Adrenal gland (tissue), 12 donors: Measurements from ENCODE around the gene IFI27L1. TPM values are rescaled to one million over a fixed set of nuclear protein-coding genes. Genes with fewer than 3 reads are reported as not detected.
A peak's percentile ranks its signal among the peaks of the same experiment; 100 is the strongest.

Experiments
- DNase-seq, 7 donors: peaks; one replicate each; pipeline ENCODE4 v3.0.0-alpha.2; 2019 to 2020
- H3K27ac ChIP-seq, 5 donors: fragments of 200-600 bp; sonication (generic) in 4 of 5; 1 replicate in 3 of 5; 2 replicates in 2 of 5; pipeline versions ENCODE4 v1.5.1 to v1.8.0; 2016 to 2020; ENCODE audit warnings: mild to moderate bottlenecking in 1 of 5
- H3K27me3 ChIP-seq: fragments of 200-600 bp; 2 replicates; pipeline ENCODE4 v1.8.0; 2021
- H3K36me3 ChIP-seq, 2 donors: fragments of 200-600 bp; replicated peaks in 1 of 2; 1 replicate in 1 of 2; 2 replicates in 1 of 2; pipeline versions ENCODE4 v1.5.1 to v1.8.0; 2018 to 2022
- H3K4me1 ChIP-seq, 2 donors: fragments of 200-600 bp; replicated peaks in 1 of 2; 1 replicate in 1 of 2; 2 replicates in 1 of 2; pipeline versions ENCODE4 v1.5.1 to v1.8.0; 2018 to 2021
- H3K4me3 ChIP-seq, 4 donors: fragments of 200-600 bp; sonication (generic) in 3 of 4; one replicate each; pipeline ENCODE4 v1.5.1; 2016 to 2018
- H3K9me3 ChIP-seq, 3 donors: fragments of 200-600 bp; sonication (generic) in 1 of 3; replicated peaks in 1 of 3; 1 replicate in 2 of 3; 2 replicates in 1 of 3; pipeline versions ENCODE4 v1.5.1 to v1.8.0; 2016 to 2021
- POLR2A ChIP-seq, 2 donors: fragments of 450-650 bp; IDR thresholded peaks; one replicate each; pipeline ENCODE4 v1.6.1; 2017; ENCODE audit warnings: antibody characterized with exemption in 2 of 2, mild to moderate bottlenecking in 2 of 2, moderate library complexity in 1 of 2
- WGBS, 4 donors: extraction: QIAGEN DNeasy Blood & Tissue Kit in 2 of 4; methylation state at CpG; one replicate each; pipeline versions ENCODE4 v1.1.5 to v1.1.7; 2013 to 2017; 5-methylcytosine and 5-hydroxymethylcytosine counted together
- intact Hi-C, 2 donors: fragments of 100-400 bp; cut with DNase I; formaldehyde crosslinking; loops; one replicate each; pipeline versions ENCODE4 v1.14.1 to v1.15.0; 2022 to 2023
- polyA plus RNA-seq, 3 donors: library from polyadenylated mRNA; stranded (reverse); fragments of 200-250 nt in 2 of 3; fragments of 350-450 nt in 1 of 3; fragmentation: Illumina TruSeq in 1 of 3; extraction: RNeasy Lipid Tissue Mini Kit (QIAGEN cat#74804) in 1 of 3; gene quantifications; one replicate each; pipeline ENCODE4 v1.2.3, GENCODE V29; 2013 to 2014
- total RNA-seq, 9 donors: library from RNA; depleted of rRNA in 4 of 9; stranded (reverse); fragments of >200 nt in 4 of 9; fragments of 120-200 nt in 1 of 9; fragmentation: NEBNext Ultra II Directional in 1 of 9; extraction: Animal tissue kit (Norgen Biotek cat#: 25700) in 1 of 9; gene quantifications; one replicate each; pipeline versions ENCODE4 v1.1.0 to v1.2.4, GENCODE V29; 2013 to 2023
- TF ChIP-seq, protein P1 (sequence below), 6 experiments: fragments of 450-650 bp in 4 of 6; fragments of 200-600 bp in 2 of 6; sonication (generic) in 1 of 6; IDR thresholded peaks; 1 replicate in 5 of 6; 2 replicates in 1 of 6; pipeline versions ENCODE4 v1.5.1 to v1.8.0; 2016 to 2021; ENCODE audit warnings: antibody characterized with exemption in 6 of 6, mild to moderate bottlenecking in 2 of 6, moderate library complexity in 1 of 6
- donor health status: healthy with polysubstance abuse.
- donor health status: Bipolar disorder and iron deficiency.
- donor health status: DM: yes; HTN: yes; CAD: no.
- donor health status: DM: no; HTN: no; CAD: no.
- donor health status: DM: no; HTN: no; CAD: no.
- donor health status: DM: yes; HTN: yes; CAD: no.

The IFI27L1 gene
- total and polyA plus RNA-seq, 12 donors, result 39.7 to 233 (median 68.7) TPM

DNA sequence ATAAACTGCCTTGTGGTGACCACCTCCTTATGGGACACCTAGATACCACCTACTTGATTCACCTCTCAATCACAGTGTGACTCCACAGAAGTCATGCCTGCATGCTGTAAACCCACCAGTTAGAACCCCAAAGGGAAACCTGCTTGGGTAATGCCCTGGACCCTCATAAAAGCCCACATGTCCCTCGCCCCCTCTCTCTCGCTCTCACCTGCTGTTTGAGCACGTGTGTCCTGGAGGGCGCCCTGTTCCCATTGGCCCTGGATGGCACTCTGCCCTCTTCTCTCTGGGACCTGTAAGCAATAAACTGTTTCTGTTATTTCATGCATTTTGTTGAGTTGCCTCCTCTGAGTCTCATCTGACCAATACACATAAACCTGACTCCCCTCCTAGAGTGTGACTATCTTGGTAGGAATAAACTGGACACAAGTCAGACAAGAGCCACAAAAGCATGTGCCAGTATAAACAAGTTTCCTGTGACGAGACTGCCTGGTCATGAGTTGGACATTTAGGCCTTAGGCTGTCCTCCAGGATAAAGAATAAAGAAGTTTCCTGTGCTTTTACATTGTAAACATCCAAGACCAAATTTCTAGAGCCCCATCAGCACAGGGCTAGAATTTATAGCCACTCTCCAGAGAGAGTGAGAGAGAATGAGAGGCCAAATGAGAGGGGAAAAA lies 39.7 kb downstream of the IFI27L1 start:
- Histone ChIP-seq H3K4me3 (no peak overlapping the region), H3K27ac (no peak overlapping the region), H3K4me1 (no peaks in the 10 kb centered on the region), H3K9me3 (no peaks in the 10 kb centered on the region), H3K36me3 (no peaks in the 10 kb centered on the region), H3K27me3 (no peaks in the 10 kb centered on the region)
- intact Hi-C loops, result loop anchor here in 1 of 2 donors (10.0 kb wide), 1 partner anchor 46 kb away; no protein-coding TSS in a partner anchor
- peak in 3 of 7 donors; percentile 5 to 42 (median 9) for DNase-seq
- TF ChIP-seq, protein P1, sequence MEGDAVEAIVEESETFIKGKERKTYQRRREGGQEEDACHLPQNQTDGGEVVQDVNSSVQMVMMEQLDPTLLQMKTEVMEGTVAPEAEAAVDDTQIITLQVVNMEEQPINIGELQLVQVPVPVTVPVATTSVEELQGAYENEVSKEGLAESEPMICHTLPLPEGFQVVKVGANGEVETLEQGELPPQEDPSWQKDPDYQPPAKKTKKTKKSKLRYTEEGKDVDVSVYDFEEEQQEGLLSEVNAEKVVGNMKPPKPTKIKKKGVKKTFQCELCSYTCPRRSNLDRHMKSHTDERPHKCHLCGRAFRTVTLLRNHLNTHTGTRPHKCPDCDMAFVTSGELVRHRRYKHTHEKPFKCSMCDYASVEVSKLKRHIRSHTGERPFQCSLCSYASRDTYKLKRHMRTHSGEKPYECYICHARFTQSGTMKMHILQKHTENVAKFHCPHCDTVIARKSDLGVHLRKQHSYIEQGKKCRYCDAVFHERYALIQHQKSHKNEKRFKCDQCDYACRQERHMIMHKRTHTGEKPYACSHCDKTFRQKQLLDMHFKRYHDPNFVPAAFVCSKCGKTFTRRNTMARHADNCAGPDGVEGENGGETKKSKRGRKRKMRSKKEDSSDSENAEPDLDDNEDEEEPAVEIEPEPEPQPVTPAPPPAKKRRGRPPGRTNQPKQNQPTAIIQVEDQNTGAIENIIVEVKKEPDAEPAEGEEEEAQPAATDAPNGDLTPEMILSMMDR (IDR thresholded peaks at IDR 0.05), result no peak
- no peak for TF ChIP-seq POLR2A (IDR thresholded peaks at IDR 0.05)
- WGBS, 4 donors, result 84 to 89% (median 88%) methylated on average over 5 of the region's 5 CpGs

DNA sequence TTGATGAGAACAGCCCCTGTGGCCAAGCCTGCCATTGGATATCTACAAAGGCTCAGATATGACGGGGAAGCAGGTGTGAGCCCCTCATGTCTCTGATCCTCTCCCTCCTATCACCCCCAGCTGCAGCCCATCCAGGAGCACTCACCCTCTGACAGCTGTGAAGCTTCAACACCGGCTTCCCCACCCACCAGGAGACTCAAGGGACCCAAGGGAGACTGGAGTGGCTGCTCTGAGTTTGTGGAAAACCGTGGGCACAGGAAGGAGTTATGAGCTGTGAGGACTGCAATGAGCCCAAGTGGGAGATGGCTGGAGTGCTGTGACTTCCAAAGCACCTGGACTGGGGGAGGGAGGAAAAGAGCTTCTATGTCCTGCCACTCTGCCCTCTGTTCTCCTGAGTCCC lies 40.4 kb downstream of the IFI27L1 start:
- Histone ChIP-seq H3K27me3 (no peaks in the 10 kb centered on the region), H3K36me3 (no peaks in the 10 kb centered on the region), H3K4me1 (no peaks in the 10 kb centered on the region), H3K4me3 (no peak overlapping the region), H3K27ac (no peak overlapping the region), H3K9me3 (no peaks in the 10 kb centered on the region)
- TF ChIP-seq, protein P1 (IDR thresholded peaks at IDR 0.05), result no peak
- TF ChIP-seq POLR2A (IDR thresholded peaks at IDR 0.05), result no peak
- intact Hi-C loops, result loop anchor here in 1 of 2 donors (10.0 kb wide), 1 partner anchor 47 kb away; no protein-coding TSS in a partner anchor
- 58 to 81% (median 62%) methylated on average over 3 of the region's 3 CpGs for WGBS, 4 donors
- DNase-seq, result peak in 2 of 7 donors; percentile 1 to 33

DNA sequence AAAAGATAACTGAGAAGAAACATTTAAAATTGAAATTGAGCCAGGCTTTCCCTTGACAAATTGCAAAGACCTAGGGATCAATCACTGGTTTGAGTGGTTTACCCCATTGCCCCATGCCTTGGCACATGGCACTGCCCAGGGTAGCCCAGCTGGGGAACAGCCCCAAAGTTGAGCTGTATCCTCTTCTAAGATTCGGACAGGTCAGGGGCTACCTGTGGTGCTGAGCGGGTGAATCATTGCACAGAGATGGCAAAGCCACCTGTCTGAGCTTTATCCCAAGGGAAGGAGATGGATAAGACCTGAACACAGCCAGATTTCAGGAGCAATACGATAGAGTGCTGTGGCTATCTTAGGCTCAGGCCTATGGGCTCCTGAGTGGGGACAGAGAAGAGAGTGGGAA lies 41.3 kb downstream of the IFI27L1 start:
- Histone ChIP-seq H3K27me3 (no peaks in the 10 kb centered on the region), H3K36me3 (peaks cover 0 to 4% of the 10 kb centered on the region in 2 donors), H3K27ac (no peak overlapping the region), H3K9me3 (no peaks in the 10 kb centered on the region), H3K4me3 (no peak overlapping the region), H3K4me1 (no peaks in the 10 kb centered on the region)
- DNase-seq, result peak in 2 of 7 donors; percentile 4 to 10
- no peak for TF ChIP-seq POLR2A (IDR thresholded peaks at IDR 0.05)
- TF ChIP-seq, protein P1 (IDR thresholded peaks at IDR 0.05), result no peak
- intact Hi-C loops, result loop anchor here in 1 of 2 donors (10.0 kb wide), 1 partner anchor 48 kb away; no protein-coding TSS in a partner anchor
- 63 to 92% (median 74%) methylated on average over 3 of the region's 3 CpGs for WGBS, 4 donors

DNA sequence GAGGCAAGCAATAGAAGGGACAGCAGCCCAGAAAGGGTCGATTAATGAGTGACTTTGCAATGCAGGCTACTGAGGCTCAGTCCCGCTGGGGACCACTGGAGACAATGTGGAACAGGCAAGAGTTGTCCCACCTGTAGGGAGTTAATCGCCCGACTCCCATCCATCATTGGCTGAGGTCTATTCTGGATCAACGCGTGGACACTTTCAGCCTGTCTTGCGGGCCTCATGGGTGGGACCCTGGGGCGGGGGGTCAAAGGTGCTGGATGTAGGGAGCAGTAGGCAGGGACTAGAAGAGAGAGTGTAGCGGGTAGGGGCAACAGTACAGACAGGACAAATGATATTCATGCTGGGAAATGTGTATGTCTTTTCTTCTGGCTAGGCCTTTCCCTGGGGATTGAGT lies 42.2 kb downstream of the IFI27L1 start:
- H3K9me3 ChIP-seq, result no peaks in the 10 kb centered on the region
- TF ChIP-seq, protein P1 (IDR thresholded peaks at IDR 0.05), result no peak
- TF ChIP-seq POLR2A (IDR thresholded peaks at IDR 0.05), result no peak
- no peaks in the 10 kb centered on the region for H3K4me1 ChIP-seq
- H3K36me3 ChIP-seq, result peaks cover 0 to 6% of the 10 kb centered on the region in 2 donors
- H3K27ac ChIP-seq, result no peak overlapping the region
- WGBS, 4 donors, result 89 to 92% (median 91%) methylated on average over 6 to 9 of the region's 9 CpGs
- peak in 3 of 7 donors; percentile 4 to 33 (median 17) for DNase-seq
- H3K27me3 ChIP-seq, result no peaks in the 10 kb centered on the region
- no peak overlapping the region for H3K4me3 ChIP-seq
- intact Hi-C loops, result loop anchor here in 1 of 2 donors (10.0 kb wide), 1 partner anchor 48 kb away; no protein-coding TSS in a partner anchor
